Epidermal melanocyte (primary cell): ENCODE results near the gene SEMA5A.
"Not testable (repeated sequence)": the region's sequence is repeated elsewhere in the genome, so short reads cannot be mapped to it uniquely, and the experiment has no call there.

Experiments used
- DNase-seq: peaks from one replicate; pipeline ENCODE4 v3.0.0; 2011; ENCODE audit warnings: low spot score; ENCODE audit not compliant: insufficient read length

Gene SEMA5A

DNA sequence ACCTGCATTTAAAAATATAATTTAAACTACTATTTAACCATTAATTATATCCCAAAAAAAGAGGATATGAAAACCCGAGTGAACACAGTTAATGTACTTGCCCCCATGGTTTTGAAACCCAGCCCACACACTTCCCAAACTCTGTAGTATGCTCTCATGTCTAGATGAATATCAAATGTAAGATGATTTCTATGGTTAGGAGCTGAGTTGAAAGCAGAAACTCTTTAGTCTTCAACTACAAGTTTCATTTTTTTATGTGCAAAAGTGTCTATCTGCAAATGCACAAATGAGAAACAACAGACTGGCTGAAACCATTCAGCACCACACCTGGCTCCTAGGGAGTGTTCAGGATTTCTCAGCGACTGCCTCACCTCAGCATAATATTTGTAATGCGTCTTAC is 183.3 kb downstream of the SEMA5A start:
- DNase-seq: no peak

- DNase-seq: no peak
Measured at GRCh38 chr5:9361835-9362234, 184.0 kb downstream of the SEMA5A start.

GRCh38 chr5:9358961-9359685 is 186.8 kb downstream of the SEMA5A start:
- no peak for DNase-seq

DNA sequence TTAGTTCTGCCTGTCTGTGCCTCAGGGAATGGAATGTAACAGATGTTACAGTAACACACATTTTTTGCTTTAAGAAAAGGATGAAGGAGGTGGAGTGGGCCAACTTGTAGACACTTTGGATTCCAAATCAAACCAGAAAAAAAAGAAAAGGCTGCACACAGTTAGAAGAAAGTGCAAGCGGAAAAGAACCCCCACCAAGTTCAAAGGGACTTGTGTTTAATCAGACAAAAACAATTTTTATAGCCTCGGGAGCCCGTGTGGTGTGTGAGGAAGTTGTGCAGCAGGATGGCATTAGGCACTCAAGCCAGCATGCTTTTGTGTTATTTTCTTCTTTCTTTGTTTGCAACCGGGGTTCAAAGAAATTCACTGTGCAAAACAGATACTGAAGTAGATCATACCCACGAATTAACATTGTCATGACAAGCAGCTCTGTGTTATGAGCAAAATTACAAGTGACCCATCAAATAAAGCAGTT is 189.5 kb downstream of the SEMA5A start:
- peak; percentile 23 for DNase-seq

DNA sequence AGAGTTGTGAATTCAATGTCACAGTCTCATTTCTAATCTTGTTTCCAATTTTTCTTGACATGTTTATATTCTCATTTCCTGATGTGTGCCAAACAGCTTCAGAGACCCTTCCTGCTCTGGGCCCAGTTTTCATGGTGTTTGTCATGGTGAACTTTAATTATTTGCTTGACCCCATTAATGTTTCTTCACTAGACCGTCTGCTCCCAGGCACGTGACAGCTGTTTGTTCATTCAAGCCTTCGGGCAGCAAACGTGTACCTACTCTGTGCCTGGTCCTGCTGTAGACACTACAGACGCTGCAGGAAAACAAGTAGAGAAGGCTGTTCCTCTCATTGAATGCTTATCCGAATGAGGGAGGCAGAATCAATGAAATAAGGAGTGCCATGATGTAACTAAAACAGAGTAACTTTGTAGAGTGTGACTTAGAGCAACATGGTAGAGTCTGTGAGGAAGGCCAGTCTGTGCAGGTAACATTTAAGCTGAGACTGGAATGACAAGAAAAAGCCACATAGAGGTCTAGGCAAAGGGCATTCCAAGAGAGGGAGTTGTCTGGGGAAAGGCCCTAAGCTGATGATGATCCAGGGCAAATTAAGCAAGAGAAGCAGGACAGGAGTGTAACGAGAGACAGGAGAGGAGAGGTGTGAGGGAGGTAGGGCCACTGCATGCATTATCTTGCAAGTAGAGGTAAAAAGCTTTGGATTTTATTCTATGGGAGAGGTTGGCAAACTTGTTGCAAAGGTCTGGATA is 191.4 kb downstream of the SEMA5A start:
- DNase-seq: no peak

DNA sequence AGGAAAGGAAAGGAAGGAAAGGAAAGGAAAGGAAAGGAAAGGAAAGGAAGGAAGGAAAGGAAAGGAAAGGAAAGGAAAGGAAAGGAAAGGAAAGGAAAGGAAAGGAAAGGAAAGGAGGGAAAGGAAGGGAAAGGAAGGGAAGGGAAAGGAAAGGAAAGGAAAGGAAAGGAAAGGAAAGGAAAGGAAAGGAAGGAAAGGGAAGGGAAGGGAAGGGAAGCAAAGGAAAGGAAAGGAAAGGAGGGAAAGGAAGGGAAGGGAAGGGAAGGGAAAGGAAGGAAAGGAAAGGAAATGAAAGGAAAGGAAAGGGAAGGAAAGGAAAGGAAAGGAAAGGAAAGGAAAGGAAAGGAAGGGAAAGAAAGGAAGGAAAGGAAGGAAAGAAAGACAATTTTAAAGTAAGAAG is 192.8 kb downstream of the SEMA5A start:
- DNase-seq: not testable (repeated sequence)

- no peak for DNase-seq
Measured at GRCh38 chr5:9351546-9351945, 194.3 kb downstream of the SEMA5A start.

- no peak for DNase-seq
Measured at GRCh38 chr5:9350301-9350797, 195.5 kb downstream of the SEMA5A start.

DNA sequence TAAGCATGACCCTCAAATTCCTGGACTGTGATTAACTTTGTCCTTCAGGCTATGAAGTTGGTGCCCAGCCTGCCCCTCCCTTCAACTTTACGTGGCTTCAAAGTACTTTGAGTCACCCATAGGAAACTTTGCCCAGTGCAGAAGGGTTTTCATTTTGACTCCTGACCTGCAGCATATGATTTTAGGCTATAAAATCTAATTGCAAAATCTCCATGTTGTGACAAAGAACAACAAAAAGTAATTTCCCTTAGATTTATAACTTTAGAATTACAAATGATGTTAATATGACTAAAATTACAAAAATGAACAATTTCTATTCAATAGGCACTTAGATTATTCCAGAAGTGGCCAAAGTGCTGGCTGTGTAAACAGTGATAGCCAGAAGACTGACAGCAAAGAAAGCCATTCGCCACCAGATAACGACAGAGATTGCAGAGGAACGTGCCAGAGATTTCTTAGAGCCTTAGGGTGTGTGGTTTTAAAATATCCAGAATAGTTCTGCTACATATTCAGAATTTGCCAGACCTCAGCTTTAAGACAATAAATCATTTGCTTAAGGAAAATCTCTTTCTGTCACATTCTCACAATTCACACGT is 197.4 kb downstream of the SEMA5A start:
- DNase-seq: peak; percentile 24

DNA sequence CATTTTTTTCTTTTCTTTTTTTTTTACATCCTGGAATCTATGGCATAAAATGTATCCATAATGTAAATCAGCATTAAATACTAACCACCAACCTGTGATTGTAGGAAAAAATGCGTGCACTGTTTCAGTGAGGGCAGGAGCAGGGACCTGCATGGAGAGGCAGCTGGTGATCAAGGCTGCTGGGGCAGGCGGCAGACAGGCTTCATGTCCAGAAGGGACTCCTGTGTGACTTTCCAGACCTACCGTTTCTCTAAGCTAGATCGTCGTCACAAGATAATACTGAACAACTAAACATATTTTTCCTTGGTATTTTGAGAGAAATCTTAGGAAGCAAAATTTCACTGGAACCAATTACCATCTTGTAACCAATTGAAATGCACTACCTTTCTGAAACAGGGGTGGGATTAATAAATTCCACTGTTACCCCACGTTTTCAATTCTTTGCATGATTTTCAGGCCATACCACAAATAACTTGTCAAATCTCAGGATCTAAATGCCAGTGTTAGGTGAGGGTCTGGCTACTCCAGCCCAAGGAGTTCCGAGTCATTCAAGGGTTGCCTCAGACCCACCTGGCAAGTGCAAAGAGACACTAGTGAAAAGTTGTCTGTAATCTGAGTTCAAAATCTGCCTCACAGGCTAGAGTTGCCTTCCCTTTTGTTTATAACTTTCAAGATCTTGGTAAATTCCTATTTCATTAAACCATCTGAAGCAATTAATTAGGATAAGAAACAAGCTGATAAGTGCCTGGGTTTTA is 198.2 kb downstream of the SEMA5A start:
- DNase-seq: no peak

DNA sequence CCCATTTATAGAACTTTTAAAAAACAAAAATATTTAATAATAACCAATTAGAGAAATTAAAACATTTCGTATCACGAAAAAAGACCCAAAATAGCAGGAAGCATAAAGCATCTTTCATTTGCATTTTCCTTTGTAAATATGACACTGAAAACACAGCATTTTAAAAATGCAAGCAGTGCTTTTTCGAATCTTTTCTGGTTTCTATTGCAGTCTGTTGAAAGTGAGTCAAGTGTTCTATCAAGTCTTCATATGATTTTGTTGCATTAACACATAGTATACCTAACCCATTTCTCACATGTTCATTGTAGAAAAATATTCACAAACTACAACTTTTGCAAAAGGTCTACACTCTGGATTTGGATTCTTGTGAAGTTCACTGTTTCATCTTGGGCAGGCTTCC is 198.8 kb downstream of the SEMA5A start:
- no peak for DNase-seq

GRCh38 chr5:9344751-9345240 is 201.1 kb downstream of the SEMA5A start:
- DNase-seq: no peak

DNA sequence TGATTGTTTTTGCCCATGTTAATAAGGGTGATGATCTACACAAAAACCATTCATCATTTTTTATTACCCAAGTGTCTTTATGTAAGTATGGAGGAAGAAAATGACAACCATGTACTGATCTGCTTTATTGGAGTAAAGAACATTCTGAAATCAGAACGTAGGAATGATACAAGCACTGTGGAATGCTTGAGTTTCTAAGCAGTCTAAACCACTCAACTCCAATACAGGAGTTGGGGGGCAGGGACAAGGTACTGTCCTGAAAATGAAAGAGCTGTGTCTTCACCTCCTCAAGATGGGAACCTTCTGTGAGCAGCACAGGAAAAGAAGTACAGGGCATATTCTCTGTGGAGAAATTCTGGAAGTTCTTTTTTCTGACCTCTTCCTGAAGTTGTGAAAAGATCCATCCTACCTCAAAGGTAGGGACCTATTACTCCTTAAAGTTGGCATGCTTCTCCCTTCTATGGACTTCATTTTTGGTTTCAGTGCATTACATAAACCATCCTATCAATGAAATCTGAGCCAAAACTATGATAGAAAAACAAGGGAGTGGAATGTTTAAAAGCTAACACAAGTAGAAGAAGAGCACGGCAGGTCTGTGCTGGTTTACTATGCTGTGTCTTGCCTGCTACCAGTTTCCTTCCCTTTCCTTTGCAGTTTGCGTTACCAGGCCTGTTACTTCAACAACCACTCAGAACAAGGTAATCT is 202.6 kb downstream of the SEMA5A start:
- no peak for DNase-seq

DNA sequence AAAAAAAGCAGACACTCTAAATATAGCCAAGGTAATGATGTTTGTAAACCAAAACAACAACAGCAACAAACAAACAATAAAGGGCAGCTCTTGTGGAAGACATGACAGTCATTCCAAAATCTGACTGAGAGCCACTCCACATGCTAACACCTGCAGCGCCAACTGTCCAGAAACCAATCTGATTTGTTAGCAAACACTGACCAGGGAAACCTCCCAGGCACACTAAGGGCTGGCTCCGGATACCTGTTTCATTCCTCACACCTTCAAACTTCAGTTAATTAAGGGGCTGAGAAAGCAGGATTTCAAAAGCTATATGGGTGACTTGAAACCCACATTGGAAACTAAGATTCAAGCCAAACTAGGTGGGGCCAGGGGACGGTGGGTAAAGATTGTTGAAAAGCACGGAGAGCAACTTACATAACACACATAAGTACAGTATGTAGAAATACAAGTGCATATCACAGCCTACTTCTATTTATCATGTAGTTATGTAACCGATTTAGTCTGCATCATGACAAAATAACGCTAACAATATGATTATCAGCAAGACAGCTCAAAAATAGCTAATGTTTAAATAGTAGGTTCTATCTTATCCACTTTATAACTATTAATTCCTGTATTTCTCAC is 203.6 kb downstream of the SEMA5A start:
- no peak for DNase-seq

- DNase-seq: no peak
Measured at GRCh38 chr5:9340085-9340484, 205.8 kb downstream of the SEMA5A start.

GRCh38 chr5:9339206-9339818 is 206.6 kb downstream of the SEMA5A start:
- no peak for DNase-seq

DNA sequence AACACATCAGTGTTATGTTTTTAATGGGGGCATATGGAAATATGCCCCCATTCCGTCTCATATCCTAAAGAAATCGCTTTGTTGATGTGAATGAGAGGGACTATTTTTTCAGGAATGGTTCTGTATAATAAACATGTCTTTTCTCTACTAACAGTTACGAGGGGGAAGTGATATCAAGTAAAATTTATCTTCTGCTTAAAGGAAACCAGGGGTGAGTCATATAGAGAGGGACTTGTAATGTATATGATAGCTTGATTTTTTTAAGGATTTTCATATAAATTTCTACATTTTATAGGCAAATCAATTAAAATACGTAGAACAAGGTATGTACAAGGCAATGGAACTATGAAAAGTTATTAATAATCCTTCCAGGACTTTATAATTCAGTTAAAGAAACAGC is 207.1 kb downstream of the SEMA5A start:
- no peak for DNase-seq

DNA sequence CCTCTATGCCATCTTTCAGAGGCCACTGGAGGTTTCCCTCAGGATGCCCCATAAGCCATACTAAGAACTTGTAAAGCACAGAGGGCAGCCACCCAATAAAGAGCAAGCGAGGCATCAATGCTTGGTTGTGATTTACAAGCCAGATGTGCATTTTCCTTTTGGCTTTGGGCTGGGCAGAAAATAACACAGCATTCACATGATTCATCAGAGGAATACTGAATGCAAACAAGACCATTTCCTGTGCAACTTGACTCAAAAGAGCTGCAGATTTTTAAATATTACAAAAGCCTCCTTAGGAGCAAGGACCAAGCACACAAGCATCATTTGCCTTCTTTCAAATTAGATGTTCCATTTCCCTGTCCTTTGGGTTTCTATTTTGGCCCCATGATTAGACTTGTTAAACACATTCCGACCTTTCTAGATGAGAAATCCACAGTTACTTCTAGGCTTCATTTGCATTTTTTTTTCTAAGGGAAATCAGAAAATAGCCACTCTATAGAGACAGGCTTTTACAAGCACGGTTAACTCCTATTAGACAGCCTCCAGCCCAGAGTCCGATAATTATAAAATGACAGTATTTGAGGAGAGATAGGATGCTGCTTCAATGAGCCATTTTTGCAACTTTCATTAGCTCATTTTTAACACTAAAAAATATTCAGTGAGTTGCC is 207.8 kb downstream of the SEMA5A start:
- DNase-seq: peak; percentile 40

DNA sequence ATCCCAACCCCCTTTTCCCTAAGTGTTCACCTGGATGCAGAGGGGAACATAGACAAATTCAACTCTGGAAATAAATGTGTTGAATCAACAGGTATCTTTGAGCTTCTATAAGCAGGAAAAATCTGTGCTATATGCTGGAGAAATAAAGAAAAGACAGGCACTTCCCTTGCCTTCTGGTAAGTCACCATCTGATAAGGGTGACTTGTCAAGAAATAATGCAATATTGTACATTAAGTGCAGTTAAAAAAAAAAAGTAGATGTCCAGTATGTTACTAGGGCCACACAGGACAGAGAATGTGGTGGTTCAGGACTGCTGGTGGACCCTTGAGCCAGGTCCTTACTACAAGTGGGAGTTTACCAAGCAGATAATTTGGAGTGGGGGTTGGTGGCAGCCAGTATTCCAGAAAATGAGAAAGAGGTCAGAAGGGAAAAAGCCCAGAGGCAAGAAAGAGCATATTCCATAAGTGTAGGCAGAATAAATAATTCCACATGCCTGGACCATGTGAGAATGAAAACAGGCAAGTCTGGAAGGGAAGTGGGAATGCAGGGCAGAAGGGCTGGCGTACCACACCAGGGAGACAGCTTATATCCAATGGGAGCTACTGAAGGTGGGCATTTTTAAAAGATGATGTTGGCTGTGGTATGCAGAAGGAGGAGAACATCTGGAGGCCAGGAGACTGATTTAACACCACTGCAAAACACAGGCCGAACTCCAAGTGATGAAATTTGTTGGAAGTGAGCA is 209.9 kb downstream of the SEMA5A start:
- no peak for DNase-seq
